Measurements from ENCODE around the gene ZNF580. TPM values are rescaled to one million over a fixed set of nuclear protein-coding genes. Genes with fewer than 3 reads are reported as not detected.

ZNF580 gene
- total and polyA plus RNA-seq, 2 of the 13 experiments (the other 11 are each of a cell fraction or from before 2014, with no cell fraction given): 4.4 to 6.0 TPM

DNA sequence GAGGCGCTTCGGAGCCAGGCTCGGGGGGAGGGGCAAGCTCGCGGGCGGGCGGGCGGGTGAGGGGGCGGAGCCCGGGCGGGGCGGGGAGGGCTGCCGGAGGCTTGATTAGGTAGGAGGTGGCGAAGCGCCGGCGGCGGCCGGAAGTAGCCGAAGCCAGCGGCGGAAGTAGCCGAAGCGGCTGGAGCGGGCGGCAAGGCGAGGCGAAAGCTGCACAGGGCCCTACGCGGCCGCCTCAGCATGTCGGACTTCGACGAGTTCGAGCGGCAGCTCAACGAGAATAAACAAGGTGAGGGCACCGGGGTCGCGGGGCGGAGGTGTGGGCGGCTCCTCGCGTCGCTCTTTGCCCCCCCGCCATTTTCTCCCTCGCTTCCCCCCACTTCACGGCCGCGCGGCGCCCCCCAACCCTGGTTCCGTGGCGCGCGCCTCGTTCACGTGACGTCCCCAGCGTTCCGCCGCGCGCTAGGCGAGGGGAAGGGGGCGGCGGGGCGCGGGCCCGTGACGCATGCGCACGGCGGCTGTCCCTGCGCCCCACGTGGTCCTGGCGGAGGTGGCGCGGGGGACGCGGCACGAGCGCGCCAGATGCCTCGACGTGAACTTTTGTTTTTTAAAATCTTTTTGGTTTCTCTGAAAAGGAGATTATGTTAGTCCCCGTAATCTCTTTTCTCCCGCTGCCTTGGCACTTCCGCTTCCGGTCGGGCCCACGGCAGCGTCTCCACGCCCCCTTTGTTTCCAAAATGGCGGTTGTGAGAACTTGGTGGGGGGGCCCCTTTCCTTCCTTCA is 14.3 kb downstream of the ZNF580 start, which contains the start of gene U2AF2 (continued):
- TF ChIP-seq, protein P1, sequence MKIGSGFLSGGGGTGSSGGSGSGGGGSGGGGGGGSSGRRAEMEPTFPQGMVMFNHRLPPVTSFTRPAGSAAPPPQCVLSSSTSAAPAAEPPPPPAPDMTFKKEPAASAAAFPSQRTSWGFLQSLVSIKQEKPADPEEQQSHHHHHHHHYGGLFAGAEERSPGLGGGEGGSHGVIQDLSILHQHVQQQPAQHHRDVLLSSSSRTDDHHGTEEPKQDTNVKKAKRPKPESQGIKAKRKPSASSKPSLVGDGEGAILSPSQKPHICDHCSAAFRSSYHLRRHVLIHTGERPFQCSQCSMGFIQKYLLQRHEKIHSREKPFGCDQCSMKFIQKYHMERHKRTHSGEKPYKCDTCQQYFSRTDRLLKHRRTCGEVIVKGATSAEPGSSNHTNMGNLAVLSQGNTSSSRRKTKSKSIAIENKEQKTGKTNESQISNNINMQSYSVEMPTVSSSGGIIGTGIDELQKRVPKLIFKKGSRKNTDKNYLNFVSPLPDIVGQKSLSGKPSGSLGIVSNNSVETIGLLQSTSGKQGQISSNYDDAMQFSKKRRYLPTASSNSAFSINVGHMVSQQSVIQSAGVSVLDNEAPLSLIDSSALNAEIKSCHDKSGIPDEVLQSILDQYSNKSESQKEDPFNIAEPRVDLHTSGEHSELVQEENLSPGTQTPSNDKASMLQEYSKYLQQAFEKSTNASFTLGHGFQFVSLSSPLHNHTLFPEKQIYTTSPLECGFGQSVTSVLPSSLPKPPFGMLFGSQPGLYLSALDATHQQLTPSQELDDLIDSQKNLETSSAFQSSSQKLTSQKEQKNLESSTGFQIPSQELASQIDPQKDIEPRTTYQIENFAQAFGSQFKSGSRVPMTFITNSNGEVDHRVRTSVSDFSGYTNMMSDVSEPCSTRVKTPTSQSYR (CRISPR knock-in tag; IDR thresholded peaks at IDR 0.05; ENCODE audit: borderline replicate concordance): 0 out of 2 replicates have a peak, but pooled peaks have one; percentile 9
- no peak for TF ChIP-seq PPARG (CRISPR knock-in tag; conservative IDR thresholded peaks at IDR 0.05)
- TF ChIP-seq MATR3 (CRISPR knock-in tag; IDR thresholded peaks at IDR 0.05): no peak
- TF ChIP-seq ZNF614 (CRISPR knock-in tag; IDR thresholded peaks at IDR 0.05; ENCODE audit: borderline replicate concordance): no peak
- no peak for TF ChIP-seq ETV6 (CRISPR knock-in tag; conservative IDR thresholded peaks at IDR 0.05)
- no peak for TF ChIP-seq ZNF282 (IDR thresholded peaks at IDR 0.05; ENCODE audit: partially characterized antibody)
- TF ChIP-seq, protein P2, sequence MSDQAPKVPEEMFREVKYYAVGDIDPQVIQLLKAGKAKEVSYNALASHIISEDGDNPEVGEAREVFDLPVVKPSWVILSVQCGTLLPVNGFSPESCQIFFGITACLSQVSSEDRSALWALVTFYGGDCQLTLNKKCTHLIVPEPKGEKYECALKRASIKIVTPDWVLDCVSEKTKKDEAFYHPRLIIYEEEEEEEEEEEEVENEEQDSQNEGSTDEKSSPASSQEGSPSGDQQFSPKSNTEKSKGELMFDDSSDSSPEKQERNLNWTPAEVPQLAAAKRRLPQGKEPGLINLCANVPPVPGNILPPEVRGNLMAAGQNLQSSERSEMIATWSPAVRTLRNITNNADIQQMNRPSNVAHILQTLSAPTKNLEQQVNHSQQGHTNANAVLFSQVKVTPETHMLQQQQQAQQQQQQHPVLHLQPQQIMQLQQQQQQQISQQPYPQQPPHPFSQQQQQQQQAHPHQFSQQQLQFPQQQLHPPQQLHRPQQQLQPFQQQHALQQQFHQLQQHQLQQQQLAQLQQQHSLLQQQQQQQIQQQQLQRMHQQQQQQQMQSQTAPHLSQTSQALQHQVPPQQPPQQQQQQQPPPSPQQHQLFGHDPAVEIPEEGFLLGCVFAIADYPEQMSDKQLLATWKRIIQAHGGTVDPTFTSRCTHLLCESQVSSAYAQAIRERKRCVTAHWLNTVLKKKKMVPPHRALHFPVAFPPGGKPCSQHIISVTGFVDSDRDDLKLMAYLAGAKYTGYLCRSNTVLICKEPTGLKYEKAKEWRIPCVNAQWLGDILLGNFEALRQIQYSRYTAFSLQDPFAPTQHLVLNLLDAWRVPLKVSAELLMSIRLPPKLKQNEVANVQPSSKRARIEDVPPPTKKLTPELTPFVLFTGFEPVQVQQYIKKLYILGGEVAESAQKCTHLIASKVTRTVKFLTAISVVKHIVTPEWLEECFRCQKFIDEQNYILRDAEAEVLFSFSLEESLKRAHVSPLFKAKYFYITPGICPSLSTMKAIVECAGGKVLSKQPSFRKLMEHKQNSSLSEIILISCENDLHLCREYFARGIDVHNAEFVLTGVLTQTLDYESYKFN (CRISPR knock-in tag; conservative IDR thresholded peaks at IDR 0.05): no peak
- TF ChIP-seq, protein P3, sequence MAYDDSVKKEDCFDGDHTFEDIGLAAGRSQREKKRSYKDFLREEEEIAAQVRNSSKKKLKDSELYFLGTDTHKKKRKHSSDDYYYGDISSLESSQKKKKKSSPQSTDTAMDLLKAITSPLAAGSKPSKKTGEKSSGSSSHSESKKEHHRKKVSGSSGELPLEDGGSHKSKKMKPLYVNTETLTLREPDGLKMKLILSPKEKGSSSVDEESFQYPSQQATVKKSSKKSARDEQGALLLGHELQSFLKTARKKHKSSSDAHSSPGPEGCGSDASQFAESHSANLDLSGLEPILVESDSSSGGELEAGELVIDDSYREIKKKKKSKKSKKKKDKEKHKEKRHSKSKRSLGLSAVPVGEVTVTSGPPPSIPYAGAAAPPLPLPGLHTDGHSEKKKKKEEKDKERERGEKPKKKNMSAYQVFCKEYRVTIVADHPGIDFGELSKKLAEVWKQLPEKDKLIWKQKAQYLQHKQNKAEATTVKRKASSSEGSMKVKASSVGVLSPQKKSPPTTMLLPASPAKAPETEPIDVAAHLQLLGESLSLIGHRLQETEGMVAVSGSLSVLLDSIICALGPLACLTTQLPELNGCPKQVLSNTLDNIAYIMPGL (CRISPR knock-in tag; IDR thresholded peaks at IDR 0.05; ENCODE audit: borderline replicate concordance in 1 of 2, low read depth in 1 of 2): peak in 1 of 2 experiments; percentile 54; a peak in 1 of 4 replicates
- TF ChIP-seq, protein P4, sequence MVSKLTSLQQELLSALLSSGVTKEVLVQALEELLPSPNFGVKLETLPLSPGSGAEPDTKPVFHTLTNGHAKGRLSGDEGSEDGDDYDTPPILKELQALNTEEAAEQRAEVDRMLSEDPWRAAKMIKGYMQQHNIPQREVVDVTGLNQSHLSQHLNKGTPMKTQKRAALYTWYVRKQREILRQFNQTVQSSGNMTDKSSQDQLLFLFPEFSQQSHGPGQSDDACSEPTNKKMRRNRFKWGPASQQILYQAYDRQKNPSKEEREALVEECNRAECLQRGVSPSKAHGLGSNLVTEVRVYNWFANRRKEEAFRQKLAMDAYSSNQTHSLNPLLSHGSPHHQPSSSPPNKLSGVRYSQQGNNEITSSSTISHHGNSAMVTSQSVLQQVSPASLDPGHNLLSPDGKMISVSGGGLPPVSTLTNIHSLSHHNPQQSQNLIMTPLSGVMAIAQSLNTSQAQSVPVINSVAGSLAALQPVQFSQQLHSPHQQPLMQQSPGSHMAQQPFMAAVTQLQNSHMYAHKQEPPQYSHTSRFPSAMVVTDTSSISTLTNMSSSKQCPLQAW (CRISPR knock-in tag; IDR thresholded peaks at IDR 0.05): peak; percentile 23; the same call in 1 of the 2 replicates
- TF ChIP-seq ZNF703 (CRISPR knock-in tag; IDR thresholded peaks at IDR 0.05; ENCODE audit: borderline replicate concordance): no peak; the same call in 1 of the 2 replicates
- no peak for TF ChIP-seq NFIC (IDR thresholded peaks at IDR 0.05; ENCODE audit: low read length)
- TF ChIP-seq, protein P5, sequence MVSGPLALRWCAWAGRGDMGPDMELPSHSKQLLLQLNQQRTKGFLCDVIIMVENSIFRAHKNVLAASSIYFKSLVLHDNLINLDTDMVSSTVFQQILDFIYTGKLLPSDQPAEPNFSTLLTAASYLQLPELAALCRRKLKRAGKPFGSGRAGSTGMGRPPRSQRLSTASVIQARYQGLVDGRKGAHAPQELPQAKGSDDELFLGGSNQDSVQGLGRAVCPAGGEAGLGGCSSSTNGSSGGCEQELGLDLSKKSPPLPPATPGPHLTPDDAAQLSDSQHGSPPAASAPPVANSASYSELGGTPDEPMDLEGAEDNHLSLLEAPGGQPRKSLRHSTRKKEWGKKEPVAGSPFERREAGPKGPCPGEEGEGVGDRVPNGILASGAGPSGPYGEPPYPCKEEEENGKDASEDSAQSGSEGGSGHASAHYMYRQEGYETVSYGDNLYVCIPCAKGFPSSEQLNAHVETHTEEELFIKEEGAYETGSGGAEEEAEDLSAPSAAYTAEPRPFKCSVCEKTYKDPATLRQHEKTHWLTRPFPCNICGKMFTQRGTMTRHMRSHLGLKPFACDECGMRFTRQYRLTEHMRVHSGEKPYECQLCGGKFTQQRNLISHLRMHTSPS (CRISPR knock-in tag; IDR thresholded peaks at IDR 0.05; ENCODE audit: low read depth): no peak
